WTC11 (cell line): ENCODE measurements around the gene TNN. TPM values are rescaled to one million over a fixed set of nuclear protein-coding genes. Genes with fewer than 3 reads are reported as not detected.

Experiments used
- ATAC-seq: fragments of 200-7000 bp; cut with Tn5 transposase; 2 replicates; pipeline ENCODE4 v1.10.0; 2021; ENCODE audit warnings: mild to moderate bottlenecking, moderate library complexity
- CTCF ChIA-PET: fragments of 300-600 bp; sonication (Branson Sonifier 250); formaldehyde crosslinking; loops from one replicate; lab custom pipeline; 2021; ENCODE audit warnings: antibody characterized with exemption; lab: Charles Lee
- POLR2A ChIA-PET: fragments of 350-600 bp; sonication (Branson Sonifier 250); formaldehyde crosslinking; loops from one replicate; lab custom pipeline; 2021; ENCODE audit warnings: antibody characterized with exemption; lab: Charles Lee
- DNase-seq: peaks from one replicate; pipeline ENCODE4 v3.0.0; 2021; ENCODE audit warnings: low spot score
- H3K27ac Mint-ChIP-seq: 2 replicates; pipeline ENCODE4 v1.8.0; 2021; ENCODE audit warnings: mixed read lengths
- H3K27me3 Mint-ChIP-seq: 2 replicates; pipeline ENCODE4 v1.8.0; 2021; ENCODE audit warnings: low read depth, mild to moderate bottlenecking, moderate library complexity, mixed read lengths
- H3K36me3 Mint-ChIP-seq: 2 replicates; pipeline ENCODE4 v1.8.0; 2021; ENCODE audit warnings: mixed read lengths
- H3K4me1 Mint-ChIP-seq: 2 replicates; pipeline ENCODE4 v1.8.0; 2022; ENCODE audit warnings: mixed read lengths
- H3K4me3 Mint-ChIP-seq: 2 replicates; pipeline ENCODE4 v1.8.0; 2021; ENCODE audit warnings: mild to moderate bottlenecking, moderate library complexity, mixed read lengths
- H3K9me3 Mint-ChIP-seq: 2 replicates; pipeline ENCODE4 v1.8.0; 2021; ENCODE audit warnings: mixed read lengths
- ATF1 ChIP-seq: sonication (generic); formaldehyde crosslinking; IDR thresholded peaks from 2 replicates; pipeline ENCODE4 v1.8.1; 2023; ENCODE audit warnings: mild to moderate bottlenecking, moderate library complexity, missing genetic modification reagents
- ATF2 ChIP-seq: sonication (generic); formaldehyde crosslinking; IDR thresholded peaks from 2 replicates; pipeline ENCODE4 v1.8.1; 2022; ENCODE audit warnings: low read depth, missing genetic modification reagents, borderline replicate concordance
- ATF6 ChIP-seq: sonication (generic); formaldehyde crosslinking; IDR thresholded peaks from 2 replicates; pipeline ENCODE4 v1.8.1; 2023; ENCODE audit warnings: mild to moderate bottlenecking, missing genetic modification reagents
- CDX4 ChIP-seq: fragments of 250-450 bp; sonication (Bioruptor Pico); IDR thresholded peaks from 2 replicates; pipeline ENCODE4 v1.9.0; 2021; ENCODE audit warnings: moderate library complexity, mild to moderate bottlenecking, inconsistent platforms, borderline replicate concordance
- CREB1 ChIP-seq: sonication (generic); formaldehyde crosslinking; IDR thresholded peaks from 2 replicates; pipeline ENCODE4 v1.8.0; 2023; ENCODE audit warnings: mild to moderate bottlenecking, missing genetic modification reagents
- ELF4 ChIP-seq: sonication (generic); formaldehyde crosslinking; IDR thresholded peaks from 2 replicates; pipeline ENCODE4 v1.8.1; 2022; ENCODE audit warnings: low read depth, mild to moderate bottlenecking, moderate library complexity, missing genetic modification reagents
- EMX1 ChIP-seq: fragments of 250-450 bp; sonication (Bioruptor Pico); IDR thresholded peaks from 2 replicates; pipeline ENCODE4 v1.8.0; 2021; ENCODE audit warnings: mild to moderate bottlenecking
- ETV6 ChIP-seq: sonication (generic); formaldehyde crosslinking; IDR thresholded peaks from 2 replicates; pipeline ENCODE4 v1.8.1; 2022; ENCODE audit warnings: mild to moderate bottlenecking, missing genetic modification reagents
- FOXJ3 ChIP-seq: sonication (generic); formaldehyde crosslinking; IDR thresholded peaks from 2 replicates; pipeline ENCODE4 v1.9.0; 2021; ENCODE audit warnings: missing genetic modification reagents, mild to moderate bottlenecking, borderline replicate concordance
- GRHL2 ChIP-seq: fragments of 250-450 bp; sonication (Bioruptor Pico); IDR thresholded peaks from 2 replicates; pipeline ENCODE4 v1.8.0; 2022; ENCODE audit warnings: mild to moderate bottlenecking, moderate library complexity; ENCODE audit not compliant: insufficient replicate concordance, severe bottlenecking
- IRF1 ChIP-seq: sonication (generic); formaldehyde crosslinking; IDR thresholded peaks from 2 replicates; pipeline ENCODE4 v1.8.0; 2023; ENCODE audit warnings: missing genetic modification reagents
- IRF2 ChIP-seq: sonication (generic); formaldehyde crosslinking; IDR thresholded peaks from 2 replicates; pipeline ENCODE4 v1.8.0; 2022; ENCODE audit warnings: low read depth, missing genetic modification reagents, borderline replicate concordance
- MXD4 ChIP-seq: fragments of 250-450 bp; sonication (Bioruptor Pico); IDR thresholded peaks from 2 replicates; pipeline ENCODE4 v1.8.0; 2021; ENCODE audit warnings: mild to moderate bottlenecking, moderate library complexity, borderline replicate concordance
- NFYB ChIP-seq: sonication (generic); formaldehyde crosslinking; conservative IDR thresholded peaks from 2 replicates; pipeline ENCODE4 v1.8.0; 2022; ENCODE audit warnings: low read depth, missing genetic modification reagents
- NR1H2 ChIP-seq: sonication (generic); formaldehyde crosslinking; IDR thresholded peaks from 2 replicates; pipeline ENCODE4 v1.9.0; 2021; ENCODE audit warnings: mild to moderate bottlenecking, moderate library complexity, missing genetic modification reagents
- NR3C1 ChIP-seq: sonication (generic); formaldehyde crosslinking; conservative IDR thresholded peaks from 2 replicates; pipeline ENCODE4 v1.8.1; 2023; ENCODE audit warnings: low read depth, mild to moderate bottlenecking, missing genetic modification reagents
- PRRX2 ChIP-seq: fragments of 250-450 bp; sonication (Bioruptor Pico); IDR thresholded peaks from 2 replicates; pipeline ENCODE4 v1.8.0; 2021; ENCODE audit warnings: mild to moderate bottlenecking
- RELA ChIP-seq: sonication (generic); formaldehyde crosslinking; IDR thresholded peaks from 2 replicates; pipeline ENCODE4 v1.8.1; 2022; ENCODE audit warnings: missing genetic modification reagents, mild to moderate bottlenecking, borderline replicate concordance
- ZNF219 ChIP-seq: sonication (generic); formaldehyde crosslinking; IDR thresholded peaks from 2 replicates; pipeline ENCODE4 v1.8.0; 2023; ENCODE audit warnings: missing genetic modification reagents, mild to moderate bottlenecking, borderline replicate concordance
- ZNF232 ChIP-seq: sonication (generic); formaldehyde crosslinking; IDR thresholded peaks from 2 replicates; pipeline ENCODE4 v1.8.0; 2022; ENCODE audit warnings: mild to moderate bottlenecking, missing genetic modification reagents
- ZNF396 ChIP-seq: fragments of 250-450 bp; sonication (Bioruptor Pico); IDR thresholded peaks from 2 replicates; pipeline ENCODE4 v1.8.0; 2021; ENCODE audit warnings: mild to moderate bottlenecking, moderate library complexity, borderline replicate concordance
- total RNA-seq: library from RNA; stranded (reverse); gene quantifications from 3 replicates; pipeline ENCODE4 v1.2.3, GENCODE V29; 2021

The TNN gene
- total RNA-seq, 1 experiment from 2014 or later, result 0.44 TPM

- no peak for TF ChIP-seq ATF2 (CRISPR knock-in tag)
- no peak for TF ChIP-seq ZNF396 (CRISPR knock-in tag)
- TF ChIP-seq NFYB (CRISPR knock-in tag), result no peak
- no peak for TF ChIP-seq IRF1 (CRISPR knock-in tag)
- TF ChIP-seq RELA (CRISPR knock-in tag), result no peak
- TF ChIP-seq CDX4 (CRISPR knock-in tag), result no peak
- TF ChIP-seq ATF6, result no peak
- TF ChIP-seq NR1H2, result no peak
Measured at GRCh38 chr1:175155473-175155856, 87.8 kb downstream of the TNN start (continued).

GRCh38 chr1:175155936-175156335 lies 88.3 kb downstream of the TNN start:
- Mint-ChIP-seq H3K27ac (no peak overlapping the region), H3K27me3 (peaks cover 9% of the 10 kb centered on the region), H3K9me3 (no peaks in the 10 kb centered on the region), H3K36me3 (0 out of 2 replicates have a peak, but pooled peaks cover 4% of the 10 kb centered on the region), H3K4me3 (no peak overlapping the region), H3K4me1 (peaks cover 16% of the 10 kb centered on the region)
- ATAC-seq (no peak), DNase-seq (no peak)
- TF ChIP-seq IRF2 (CRISPR knock-in tag), result no peak
- TF ChIP-seq ZNF219 (CRISPR knock-in tag), result no peak
- TF ChIP-seq CREB1 (CRISPR knock-in tag), result no peak
- TF ChIP-seq PRRX2, result no peak
- TF ChIP-seq ELF4 (CRISPR knock-in tag), result no peak
- TF ChIP-seq ATF1 (CRISPR knock-in tag), result no peak
- TF ChIP-seq GRHL2 (CRISPR knock-in tag), result no peak
- TF ChIP-seq FOXJ3 (CRISPR knock-in tag), result no peak
- no peak for TF ChIP-seq ETV6 (CRISPR knock-in tag)
- TF ChIP-seq EMX1 (CRISPR knock-in tag), result no peak
- ChIA-PET POLR2A (interaction anchor here (0.7 kb wide), 1 partner anchor 265 kb away, joined by 5 read pairs; no protein-coding TSS in a partner anchor), CTCF (interaction anchor here (1.1 to 4.0 kb wide), 18 partner anchors 8 to 218 kb away, joined by 3 to 92 read pairs (median 10); partner anchors contain the start of gene KIAA0040)

GRCh38 chr1:175157200-175157599 lies 89.6 kb downstream of the TNN start:
- H3K36me3 Mint-ChIP-seq, result 0 out of 2 replicates have a peak, but pooled peaks cover 4% of the 10 kb centered on the region
- ChIA-PET POLR2A (no interaction called here), CTCF (interaction anchor here (0.6 to 4.0 kb wide), 7 partner anchors 11 to 413 kb away, joined by 3 to 92 read pairs (median 4); no protein-coding TSS in a partner anchor)
- TF ChIP-seq NR3C1 (CRISPR knock-in tag) (no peak), MXD4 (CRISPR knock-in tag) (no peak), ZNF219 (CRISPR knock-in tag) (no peak), ZNF232 (CRISPR knock-in tag) (no peak), NR1H2 (no peak)
- H3K4me3 Mint-ChIP-seq, result no peak overlapping the region
- no peak for DNase-seq
- H3K27ac Mint-ChIP-seq, result no peak overlapping the region
- ATAC-seq, result no peak
- no peaks in the 10 kb centered on the region; the same call in 1 of the 2 replicates for H3K27me3 Mint-ChIP-seq
- peaks cover 7% of the 10 kb centered on the region for H3K4me1 Mint-ChIP-seq
- H3K9me3 Mint-ChIP-seq, result no peaks in the 10 kb centered on the region
